Neural cell (in vitro differentiated cells): Measurements from ENCODE around the gene GFER. TPM values are rescaled to one million over a fixed set of nuclear protein-coding genes. Genes with fewer than 3 reads are reported as not detected.

Experiments used
- H2AFZ ChIP-seq: fragments of 200-600, 300-800 bp; sonication (generic), shearing (Covaris generic); 2 replicates; pipeline ENCODE4 v1.6.0; 2014; ENCODE audit warnings: low read depth, mild to moderate bottlenecking, antibody characterized with exemption, low read length, moderate library complexity
- H3F3A ChIP-seq: fragments of 200-600 bp; shearing (Covaris generic); 2 replicates; pipeline ENCODE4 v1.6.1; 2016; ENCODE audit warnings: mild to moderate bottlenecking, moderate library complexity, mixed read lengths, antibody characterized with exemption, low read length; ENCODE audit not compliant: insufficient read depth, poor library complexity, severe bottlenecking
- H3K27ac ChIP-seq: fragments of 200-600, 300-800 bp; sonication (generic), shearing (Covaris generic); 2 replicates; pipeline ENCODE4 v1.5.1; 2014; ENCODE audit warnings: mild to moderate bottlenecking, low read length, moderate library complexity
- H3K27me3 ChIP-seq: fragments of 300-800, 200-600 bp; sonication (generic), shearing (Covaris generic); 2 replicates; pipeline ENCODE4 v1.6.0; 2014; ENCODE audit warnings: mild to moderate bottlenecking, low read depth, low read length, moderate library complexity; ENCODE audit not compliant: insufficient read depth
- H3K36me3 ChIP-seq: fragments of 300-800, 200-600 bp; sonication (generic), shearing (Covaris generic); 2 replicates; pipeline ENCODE4 v1.5.1; 2014; ENCODE audit warnings: mild to moderate bottlenecking, antibody characterized with exemption, low read length, moderate library complexity; ENCODE audit not compliant: insufficient read depth
- H3K4me2 ChIP-seq: fragments of 300-800, 200-600 bp; sonication (generic), shearing (Covaris generic); 2 replicates; pipeline ENCODE4 v1.6.0; 2014; ENCODE audit warnings: mild to moderate bottlenecking, low read length
- H3K4me3 ChIP-seq: fragments of 300-800, 200-600 bp; sonication (generic), shearing (Covaris generic); 2 replicates; pipeline ENCODE4 v1.5.1; 2014; ENCODE audit warnings: mild to moderate bottlenecking, low read length, moderate library complexity
- H3K79me2 ChIP-seq: fragments of 200-600 bp; shearing (Covaris generic); replicated peaks from 2 replicates; pipeline ENCODE4 v1.6.0; 2014; ENCODE audit warnings: mild to moderate bottlenecking, low read length, moderate library complexity; ENCODE audit not compliant: insufficient read depth
- H3K9ac ChIP-seq: fragments of 300-800, 200-600 bp; sonication (generic), shearing (Covaris generic); 2 replicates; pipeline ENCODE4 v1.6.1; 2016; ENCODE audit warnings: mild to moderate bottlenecking, low read length, mixed read lengths
- H3K9me2 ChIP-seq: fragments of 200-600 bp; shearing (Covaris generic); 2 replicates; pipeline ENCODE4 v1.6.1; 2016; ENCODE audit warnings: mild to moderate bottlenecking, low read length, mixed read lengths; ENCODE audit not compliant: insufficient read depth
- H3K9me3 ChIP-seq: fragments of 200-600, 300-800 bp; sonication (generic), shearing (Covaris generic); 2 replicates; pipeline ENCODE4 v1.6.1; 2016; ENCODE audit warnings: mild to moderate bottlenecking, mixed run types, low read length, moderate library complexity, mixed read lengths
- H4K20me1 ChIP-seq: fragments of 200-600 bp; shearing (Covaris generic); 2 replicates; pipeline ENCODE4 v1.6.1; 2016; ENCODE audit warnings: mild to moderate bottlenecking, mixed run types; ENCODE audit not compliant: insufficient read depth
- EP300 ChIP-seq: fragments of 450-650 bp; conservative IDR thresholded peaks from 2 replicates; pipeline ENCODE4 v1.6.1; 2014; ENCODE audit warnings: antibody characterized with exemption, mild to moderate bottlenecking, moderate library complexity; ENCODE audit not compliant: poor library complexity, severe bottlenecking
- EZH2 ChIP-seq: fragments of 200-600, 300-800 bp; shearing (Covaris generic), sonication (generic); IDR thresholded peaks from 2 replicates; pipeline ENCODE4 v1.6.1; 2014; ENCODE audit warnings: antibody characterized with exemption, low read length, borderline replicate concordance, mild to moderate bottlenecking; ENCODE audit not compliant: insufficient read depth, poor library complexity, severe bottlenecking
- MXI1 ChIP-seq: fragments of 450-650 bp; conservative IDR thresholded peaks from 2 replicates; pipeline ENCODE4 v1.6.1; 2014; ENCODE audit warnings: antibody characterized with exemption, mild to moderate bottlenecking; ENCODE audit not compliant: poor library complexity, severe bottlenecking
- POLR2AphosphoS5 ChIP-seq: IDR thresholded peaks from 2 replicates; pipeline ENCODE4 v1.6.1; 2012
- RAD21 ChIP-seq: fragments of 450-650 bp; conservative IDR thresholded peaks from 2 replicates; pipeline ENCODE4 v1.6.1; 2014; ENCODE audit warnings: antibody characterized with exemption, mild to moderate bottlenecking, moderate library complexity
- SMC3 ChIP-seq: fragments of 450-650 bp; conservative IDR thresholded peaks from 2 replicates; pipeline ENCODE4 v1.6.1; 2014; ENCODE audit warnings: antibody characterized with exemption, mild to moderate bottlenecking, moderate library complexity; ENCODE audit not compliant: poor library complexity
- TAF1 ChIP-seq: IDR thresholded peaks from 2 replicates; pipeline ENCODE4 v1.6.1; 2012; ENCODE audit warnings: low read depth
- polyA plus RNA-seq: library from polyadenylated mRNA; depleted of rRNA; stranded (reverse); fragments of >200 nt; gene quantifications from 2 replicates; pipeline ENCODE4 v1.2.3, GENCODE V29; 2014
- TF ChIP-seq, protein P1 (sequence below): fragments of 450-650 bp; IDR thresholded peaks from 2 replicates; pipeline ENCODE4 v1.5.1; 2014; ENCODE audit warnings: antibody characterized with exemption, mild to moderate bottlenecking, moderate library complexity; ENCODE audit not compliant: poor library complexity, severe bottlenecking
- TF ChIP-seq, protein P2 (sequence below): IDR thresholded peaks from 2 replicates; pipeline ENCODE4 v1.6.1; 2012; ENCODE audit warnings: borderline replicate concordance

GFER gene
- polyA plus RNA-seq, 1 donor from 2014 or later, result 37.8 TPM

DNA sequence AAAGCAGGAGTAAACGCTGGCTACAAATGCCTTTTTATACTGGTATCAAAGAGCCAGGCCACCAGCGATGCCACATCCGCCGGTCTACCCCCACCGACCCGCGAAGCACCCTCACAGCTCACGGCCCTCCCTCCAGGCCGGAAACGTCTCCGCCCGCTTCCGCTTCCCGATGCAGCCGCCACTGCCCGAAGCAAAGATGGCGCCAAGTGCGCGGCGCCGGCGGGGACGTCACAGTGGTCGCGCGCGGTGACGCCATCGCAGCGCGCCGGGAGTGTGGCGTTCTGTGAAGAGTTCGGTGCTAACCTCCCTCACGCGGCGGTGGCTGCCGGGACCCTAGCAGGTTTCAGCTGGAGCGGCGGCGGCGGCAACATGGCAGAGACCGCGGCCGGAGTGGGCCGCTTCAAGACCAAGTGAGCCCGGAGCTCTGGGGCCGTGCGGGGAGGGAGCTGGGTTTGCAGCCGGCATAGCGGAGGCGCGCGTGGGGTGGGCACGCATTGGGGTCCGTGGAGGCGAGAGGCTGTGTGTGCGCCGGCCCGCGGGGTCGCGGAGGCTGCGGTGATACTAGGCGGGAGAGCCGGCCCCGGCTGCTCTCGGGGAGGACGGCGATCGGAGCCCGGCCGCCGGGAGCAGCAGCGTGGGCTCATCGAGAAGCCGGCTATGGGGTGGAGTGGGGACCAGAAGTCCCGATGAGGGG lies 12.1 kb upstream of the GFER start, which contains the start of gene TBL3:
Gene TBL3 (plus strand): TSS at position 258 of the 694 bp plus-strand sequence. CDS start 112 bp downstream, at position 370.
- Histone ChIP-seq H3K36me3 (no peaks in the 10 kb centered on the region), H2AFZ (peak within 1 kb of the TSS; percentile 90), H3K9ac (peak within 1 kb of the TSS; percentile 93), H3K9me3 (no peaks in the 10 kb centered on the region), H3K27me3 (no peaks in the 10 kb centered on the region), H3K4me3 (peak within 1 kb of the TSS; percentile 88), H3K27ac (peak within 1 kb of the TSS; percentile 95), H3K9me2 (no peaks in the 10 kb centered on the region), H3K4me2 (peak within 1 kb of the TSS; percentile 91), H3F3A (no peaks in the 10 kb centered on the region), H3K79me2 (peaks cover 5% of the 10 kb centered on the region), H4K20me1 (no peaks in the 10 kb centered on the region)
- TF ChIP-seq RAD21, result peak; percentile 7
- no peak for TF ChIP-seq EZH2
- peak; percentile 78 for TF ChIP-seq EP300
- TF ChIP-seq, protein P1, sequence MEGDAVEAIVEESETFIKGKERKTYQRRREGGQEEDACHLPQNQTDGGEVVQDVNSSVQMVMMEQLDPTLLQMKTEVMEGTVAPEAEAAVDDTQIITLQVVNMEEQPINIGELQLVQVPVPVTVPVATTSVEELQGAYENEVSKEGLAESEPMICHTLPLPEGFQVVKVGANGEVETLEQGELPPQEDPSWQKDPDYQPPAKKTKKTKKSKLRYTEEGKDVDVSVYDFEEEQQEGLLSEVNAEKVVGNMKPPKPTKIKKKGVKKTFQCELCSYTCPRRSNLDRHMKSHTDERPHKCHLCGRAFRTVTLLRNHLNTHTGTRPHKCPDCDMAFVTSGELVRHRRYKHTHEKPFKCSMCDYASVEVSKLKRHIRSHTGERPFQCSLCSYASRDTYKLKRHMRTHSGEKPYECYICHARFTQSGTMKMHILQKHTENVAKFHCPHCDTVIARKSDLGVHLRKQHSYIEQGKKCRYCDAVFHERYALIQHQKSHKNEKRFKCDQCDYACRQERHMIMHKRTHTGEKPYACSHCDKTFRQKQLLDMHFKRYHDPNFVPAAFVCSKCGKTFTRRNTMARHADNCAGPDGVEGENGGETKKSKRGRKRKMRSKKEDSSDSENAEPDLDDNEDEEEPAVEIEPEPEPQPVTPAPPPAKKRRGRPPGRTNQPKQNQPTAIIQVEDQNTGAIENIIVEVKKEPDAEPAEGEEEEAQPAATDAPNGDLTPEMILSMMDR, result no peak
- TF ChIP-seq SMC3, result peak; percentile 32
- peak; percentile 99 for TF ChIP-seq POLR2AphosphoS5
- peak; percentile 97 for TF ChIP-seq MXI1
- TF ChIP-seq TAF1, result peak; percentile 88

DNA sequence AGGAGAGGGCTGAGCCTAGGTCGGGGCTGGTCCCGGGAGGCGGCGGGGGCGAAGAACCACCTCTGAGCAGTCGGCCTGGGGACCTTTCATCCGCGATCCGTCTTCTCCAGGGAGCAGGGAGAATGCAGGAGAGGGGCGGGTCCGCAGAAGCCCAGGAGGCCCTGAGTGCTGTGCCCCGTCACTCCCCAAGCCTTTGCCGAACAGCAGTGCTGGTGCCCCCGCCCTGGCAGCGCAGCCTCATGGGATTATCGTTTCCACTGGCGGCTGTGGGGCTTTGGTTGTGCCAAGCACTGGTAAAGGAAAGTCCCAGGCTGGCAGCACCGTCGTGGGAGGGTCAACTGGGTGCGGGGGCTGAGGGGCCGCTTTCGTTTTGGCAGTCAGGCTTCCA lies 11.5 kb upstream of the GFER start:
- Histone ChIP-seq H3K27me3 (no peaks in the 10 kb centered on the region), H3K9ac (peak overlapping the region; percentile 93), H3K27ac (peak overlapping the region; percentile 60), H3K79me2 (peaks cover 5% of the 10 kb centered on the region), H3K9me2 (no peaks in the 10 kb centered on the region), H3K4me3 (peak overlapping the region; percentile 88), H3K9me3 (no peaks in the 10 kb centered on the region), H3K36me3 (no peaks in the 10 kb centered on the region), H2AFZ (no peak overlapping the region), H4K20me1 (no peaks in the 10 kb centered on the region), H3F3A (no peaks in the 10 kb centered on the region), H3K4me2 (peak overlapping the region; percentile 61)
- TF ChIP-seq SMC3, result no peak
- TF ChIP-seq, protein P2, sequence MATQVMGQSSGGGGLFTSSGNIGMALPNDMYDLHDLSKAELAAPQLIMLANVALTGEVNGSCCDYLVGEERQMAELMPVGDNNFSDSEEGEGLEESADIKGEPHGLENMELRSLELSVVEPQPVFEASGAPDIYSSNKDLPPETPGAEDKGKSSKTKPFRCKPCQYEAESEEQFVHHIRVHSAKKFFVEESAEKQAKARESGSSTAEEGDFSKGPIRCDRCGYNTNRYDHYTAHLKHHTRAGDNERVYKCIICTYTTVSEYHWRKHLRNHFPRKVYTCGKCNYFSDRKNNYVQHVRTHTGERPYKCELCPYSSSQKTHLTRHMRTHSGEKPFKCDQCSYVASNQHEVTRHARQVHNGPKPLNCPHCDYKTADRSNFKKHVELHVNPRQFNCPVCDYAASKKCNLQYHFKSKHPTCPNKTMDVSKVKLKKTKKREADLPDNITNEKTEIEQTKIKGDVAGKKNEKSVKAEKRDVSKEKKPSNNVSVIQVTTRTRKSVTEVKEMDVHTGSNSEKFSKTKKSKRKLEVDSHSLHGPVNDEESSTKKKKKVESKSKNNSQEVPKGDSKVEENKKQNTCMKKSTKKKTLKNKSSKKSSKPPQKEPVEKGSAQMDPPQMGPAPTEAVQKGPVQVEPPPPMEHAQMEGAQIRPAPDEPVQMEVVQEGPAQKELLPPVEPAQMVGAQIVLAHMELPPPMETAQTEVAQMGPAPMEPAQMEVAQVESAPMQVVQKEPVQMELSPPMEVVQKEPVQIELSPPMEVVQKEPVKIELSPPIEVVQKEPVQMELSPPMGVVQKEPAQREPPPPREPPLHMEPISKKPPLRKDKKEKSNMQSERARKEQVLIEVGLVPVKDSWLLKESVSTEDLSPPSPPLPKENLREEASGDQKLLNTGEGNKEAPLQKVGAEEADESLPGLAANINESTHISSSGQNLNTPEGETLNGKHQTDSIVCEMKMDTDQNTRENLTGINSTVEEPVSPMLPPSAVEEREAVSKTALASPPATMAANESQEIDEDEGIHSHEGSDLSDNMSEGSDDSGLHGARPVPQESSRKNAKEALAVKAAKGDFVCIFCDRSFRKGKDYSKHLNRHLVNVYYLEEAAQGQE, result no peak
- no peak for TF ChIP-seq EZH2
- TF ChIP-seq MXI1, result no peak
- TF ChIP-seq RAD21, result no peak
- TF ChIP-seq EP300, result no peak
- TF ChIP-seq, protein P1, result no peak
